HG02610 (cell line): ENCODE data around the gene TOM1.

Experiments used
- ATAC-seq: cut with Tn5 transposase; IDR thresholded peaks from one replicate; pipeline ENCODE4 v1.9.1; 2021; ENCODE audit warnings: mild to moderate bottlenecking, moderate library complexity; ENCODE audit not compliant: unreplicated experiment

The TOM1 gene

DNA sequence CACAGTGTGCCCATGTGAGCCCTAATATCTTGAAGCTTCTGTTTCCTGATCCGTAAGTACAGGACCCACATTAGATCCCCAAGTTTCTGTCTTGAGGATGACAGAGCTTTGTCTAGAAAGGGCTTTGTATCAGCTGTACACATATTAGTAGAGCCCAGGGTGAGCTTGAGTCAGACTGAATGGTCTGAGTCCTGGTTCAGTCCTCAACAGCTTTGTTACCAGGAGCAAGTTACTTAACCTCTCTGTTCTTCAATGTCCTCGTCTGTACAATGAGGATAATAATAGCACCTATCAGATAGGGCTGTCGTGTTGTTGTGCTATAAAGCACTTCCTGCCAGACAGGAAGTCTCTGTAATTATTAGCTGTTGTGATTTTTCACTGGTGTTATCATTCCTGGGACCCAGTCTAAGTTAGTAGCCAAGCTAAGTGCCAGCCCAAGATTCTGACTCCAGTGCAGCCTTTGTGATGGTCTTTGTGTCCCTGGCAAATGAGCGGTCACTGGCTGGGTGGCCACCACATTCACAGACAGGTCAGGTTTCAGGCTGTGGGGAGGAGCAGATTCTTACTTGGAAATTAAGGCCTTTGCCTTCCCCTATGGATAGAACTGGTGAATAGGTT lies 6.8 kb downstream of the TOM1 start:
- no peak for ATAC-seq

DNA sequence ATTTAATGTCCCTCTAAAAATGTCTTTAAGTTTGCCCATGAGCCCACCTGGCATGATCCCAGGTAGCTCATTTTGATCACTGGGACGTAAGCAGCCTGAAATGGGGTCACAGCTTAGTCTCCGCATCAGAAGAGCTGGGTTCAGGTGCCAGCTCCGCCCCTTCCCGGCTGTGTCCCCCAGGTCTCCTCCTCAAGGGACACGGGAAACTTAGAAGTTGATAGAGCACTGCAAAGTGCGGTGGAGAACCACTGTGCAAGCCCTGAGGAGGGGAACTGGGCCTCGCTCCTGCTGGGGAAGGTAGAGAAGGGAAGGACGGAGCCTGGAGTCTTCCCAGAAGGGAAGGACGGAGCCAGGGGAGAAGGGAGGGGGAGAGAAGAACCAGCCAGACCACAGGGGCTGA lies 7.7 kb downstream of the TOM1 start:
- ATAC-seq: no peak

DNA sequence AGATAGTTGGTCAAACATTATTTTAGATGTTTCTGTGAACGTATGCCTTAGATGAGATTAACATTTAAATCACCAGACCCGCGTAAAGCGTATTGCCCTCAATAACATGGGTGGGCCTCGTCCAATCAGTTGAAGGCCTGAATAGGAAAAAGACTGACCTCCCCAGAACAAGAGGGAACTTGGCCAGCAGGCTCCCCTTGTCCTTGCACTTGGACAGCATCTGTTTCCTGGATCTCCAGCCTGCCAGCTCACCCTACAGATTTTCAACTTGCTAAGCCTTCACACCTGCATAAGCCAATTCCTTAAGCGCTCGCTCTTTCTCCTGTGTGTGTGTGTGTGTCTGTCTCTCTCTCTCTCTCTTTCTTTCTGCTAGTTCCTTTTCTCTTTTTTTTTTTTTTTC lies 8.2 kb downstream of the TOM1 start:
- no peak for ATAC-seq

DNA sequence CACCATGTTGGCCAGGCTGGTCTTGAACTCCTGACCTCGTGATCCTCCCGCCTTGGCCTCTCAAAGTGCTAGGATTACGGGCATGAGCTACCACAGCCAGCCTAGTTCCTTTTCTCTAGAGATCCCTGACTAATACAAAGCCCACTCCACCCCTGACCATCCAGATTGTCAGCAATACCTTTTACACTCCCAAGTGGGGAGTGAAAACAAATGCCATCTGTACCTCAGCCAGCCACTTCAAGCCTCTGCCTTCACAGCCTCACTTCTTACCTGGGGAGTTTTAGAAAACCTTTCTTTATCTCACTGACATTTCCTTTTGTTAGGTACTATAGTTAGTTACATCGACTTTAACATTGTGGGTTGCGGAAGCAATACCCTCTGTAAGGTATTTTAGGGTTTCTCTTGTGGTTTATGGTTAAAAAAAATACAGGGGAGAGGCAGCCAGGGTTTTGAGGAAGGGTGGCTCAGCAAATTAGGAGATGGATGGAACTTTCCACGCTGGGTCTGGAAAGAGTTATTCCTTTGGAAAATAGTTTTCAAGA lies 8.9 kb downstream of the TOM1 start:
- peak; percentile 39 for ATAC-seq

DNA sequence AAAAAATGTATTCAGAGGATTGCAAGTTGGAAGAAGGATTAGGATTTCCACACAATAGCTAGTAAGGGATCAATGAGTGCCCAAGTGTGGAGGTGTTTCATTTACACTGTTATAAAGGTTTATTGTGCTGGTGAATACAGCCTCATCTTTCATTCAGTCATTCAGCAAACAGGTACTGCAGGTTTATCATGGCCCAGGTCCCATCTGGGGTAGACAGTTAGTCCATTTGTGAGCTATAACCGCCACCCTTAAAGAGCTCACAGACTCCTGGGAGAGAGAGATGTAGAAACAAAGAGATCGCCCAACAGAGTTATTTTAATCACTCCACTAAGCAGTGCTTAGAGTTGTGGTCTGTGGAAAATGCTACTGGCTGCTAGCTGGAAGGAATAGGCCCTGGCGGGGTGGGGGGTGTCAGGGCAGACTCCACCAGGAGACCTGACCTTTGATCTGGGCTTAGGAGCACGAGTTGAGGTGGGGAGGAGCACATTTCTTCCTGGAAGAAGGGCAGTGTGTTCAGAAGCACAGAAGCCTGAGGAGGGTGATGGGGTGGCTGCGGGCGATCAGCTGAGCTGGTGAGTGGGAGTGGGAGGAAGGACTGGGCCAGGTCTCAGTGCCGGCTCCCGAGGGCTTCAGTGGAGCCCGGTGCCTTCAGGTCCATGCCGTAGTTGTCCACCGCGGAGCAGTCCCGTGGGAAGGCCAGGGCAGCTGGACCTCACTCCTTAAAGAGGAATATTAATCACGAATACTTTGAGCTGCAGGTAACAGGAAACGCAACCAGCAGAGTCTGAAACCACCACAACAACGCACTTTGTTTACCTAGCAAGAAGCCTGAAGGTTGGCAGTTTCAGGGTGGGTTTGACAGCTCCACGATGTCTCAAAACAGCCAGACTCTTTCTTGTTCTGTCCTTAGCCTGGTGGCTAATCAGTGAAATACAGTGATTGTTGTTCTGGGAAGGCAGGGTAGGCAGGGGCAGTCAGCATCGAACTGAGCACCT lies 11.2 kb downstream of the TOM1 start:
- no peak for ATAC-seq

GRCh38 chr22:35311551-35311999 lies 11.9 kb downstream of the TOM1 start:
- ATAC-seq: no peak

DNA sequence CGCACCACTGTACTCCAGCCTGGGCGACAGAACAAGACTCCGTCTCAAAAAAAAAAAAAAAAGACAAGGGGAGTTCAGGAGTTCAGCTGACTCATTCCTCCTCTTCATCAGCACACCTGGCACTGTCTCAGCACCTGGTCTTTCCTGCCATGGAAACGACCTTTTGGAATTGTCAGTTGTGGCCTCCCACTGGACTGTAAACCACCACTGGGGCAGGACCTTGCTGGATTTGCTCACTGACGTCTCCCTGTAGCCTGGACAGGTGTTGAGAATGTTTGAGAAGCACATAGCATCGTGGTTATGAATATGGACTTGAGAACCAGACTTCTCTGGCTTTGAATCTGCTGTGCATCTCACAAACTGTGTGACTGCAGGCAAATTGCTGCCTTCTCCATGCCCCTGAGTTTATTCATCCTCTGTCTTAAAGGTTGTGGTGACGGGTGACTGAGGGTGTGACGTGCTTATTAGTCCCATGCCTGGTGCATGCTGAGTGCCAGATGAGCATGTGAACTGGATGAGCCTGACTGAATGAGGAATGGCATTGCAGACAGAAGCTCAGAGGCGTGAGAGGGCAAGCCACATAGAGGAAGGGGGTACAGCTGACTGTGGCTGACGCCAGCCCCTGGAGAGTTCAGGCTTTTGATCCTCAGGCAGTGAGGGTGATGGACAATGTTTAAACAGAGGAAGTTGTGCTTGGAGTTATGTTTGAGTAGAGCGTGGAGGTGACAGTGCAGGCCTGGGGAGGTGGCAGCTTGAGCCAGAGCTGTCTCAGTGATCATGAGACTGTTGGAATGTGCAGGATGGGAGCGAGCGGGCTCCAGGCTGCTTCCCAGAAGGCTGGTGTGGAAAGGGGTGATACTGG lies 12.7 kb downstream of the TOM1 start:
- ATAC-seq: no peak

DNA sequence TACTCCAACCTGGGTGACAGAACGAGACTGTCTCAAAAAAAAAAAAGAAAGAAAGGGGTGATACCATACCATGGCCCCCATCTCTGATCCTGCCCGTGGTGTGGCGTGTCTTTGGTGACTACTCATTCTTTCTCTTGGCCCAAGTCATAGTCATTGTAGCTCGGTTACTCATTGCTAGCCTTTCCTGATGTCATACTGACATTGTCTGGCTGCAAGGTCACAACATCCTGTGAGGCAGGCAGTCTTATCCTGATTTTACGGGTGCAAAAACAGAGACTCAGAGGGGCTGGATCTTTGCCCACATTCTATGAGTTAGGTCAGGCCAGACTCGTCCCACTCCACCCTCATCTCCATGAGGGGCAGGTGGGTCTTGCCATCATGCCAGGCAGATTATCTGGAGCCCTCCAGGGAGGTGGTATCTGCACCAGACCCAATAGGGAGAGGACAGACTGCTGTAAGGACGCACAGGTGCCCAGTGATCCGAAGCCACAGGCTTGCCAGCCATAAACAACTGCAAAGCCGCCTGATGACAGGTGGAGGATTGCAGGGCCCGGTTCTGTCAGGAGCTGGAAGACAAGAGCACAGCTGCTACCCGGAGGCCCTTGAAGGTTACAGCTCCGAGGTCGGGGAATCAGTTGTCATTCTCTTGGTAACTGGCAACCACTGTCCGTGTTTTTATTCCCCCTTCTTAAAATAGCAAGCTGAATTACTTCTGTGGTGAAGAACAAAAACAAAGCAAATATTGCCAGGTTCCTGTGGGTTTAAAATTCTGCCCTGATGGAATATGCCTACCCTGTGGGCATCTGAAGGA lies 13.8 kb downstream of the TOM1 start:
- no peak for ATAC-seq

GRCh38 chr22:35314161-35314942 lies 14.7 kb downstream of the TOM1 start:
- no peak for ATAC-seq

- no peak for ATAC-seq
Measured at GRCh38 chr22:35315141-35315854, 15.6 kb downstream of the TOM1 start.

GRCh38 chr22:35315855-35316745 lies 16.4 kb downstream of the TOM1 start:
- ATAC-seq: no peak

GRCh38 chr22:35316751-35317150 lies 17.1 kb downstream of the TOM1 start:
- no peak for ATAC-seq

DNA sequence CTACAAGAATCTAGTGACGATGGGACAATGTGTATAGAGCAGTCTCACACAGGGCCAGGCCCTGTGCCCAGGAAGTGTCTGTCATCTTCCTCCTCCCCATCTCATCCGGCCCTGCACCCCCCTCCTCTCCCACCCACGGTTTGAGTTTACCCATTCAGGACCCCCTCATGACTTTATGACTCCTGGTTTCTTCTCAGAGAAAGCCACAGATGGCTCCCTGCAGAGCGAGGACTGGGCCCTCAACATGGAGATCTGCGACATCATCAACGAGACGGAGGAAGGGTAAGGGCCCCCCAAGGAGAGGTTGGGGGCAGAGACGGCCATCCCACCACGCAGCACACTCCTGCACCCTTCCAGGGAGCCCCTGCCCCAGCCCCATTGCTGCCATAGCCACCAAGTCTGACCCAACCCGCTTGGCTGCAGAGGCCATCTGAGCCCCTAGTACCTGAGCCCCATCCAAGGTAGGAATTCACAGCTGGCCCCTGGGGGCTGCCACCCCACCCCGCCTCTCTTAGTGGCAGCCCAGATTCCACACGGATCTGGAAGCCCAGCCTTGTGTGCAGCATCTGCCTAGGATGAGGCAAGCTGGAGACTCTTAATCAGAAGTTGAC lies 18.1 kb downstream of the TOM1 start:
- ATAC-seq: no peak

DNA sequence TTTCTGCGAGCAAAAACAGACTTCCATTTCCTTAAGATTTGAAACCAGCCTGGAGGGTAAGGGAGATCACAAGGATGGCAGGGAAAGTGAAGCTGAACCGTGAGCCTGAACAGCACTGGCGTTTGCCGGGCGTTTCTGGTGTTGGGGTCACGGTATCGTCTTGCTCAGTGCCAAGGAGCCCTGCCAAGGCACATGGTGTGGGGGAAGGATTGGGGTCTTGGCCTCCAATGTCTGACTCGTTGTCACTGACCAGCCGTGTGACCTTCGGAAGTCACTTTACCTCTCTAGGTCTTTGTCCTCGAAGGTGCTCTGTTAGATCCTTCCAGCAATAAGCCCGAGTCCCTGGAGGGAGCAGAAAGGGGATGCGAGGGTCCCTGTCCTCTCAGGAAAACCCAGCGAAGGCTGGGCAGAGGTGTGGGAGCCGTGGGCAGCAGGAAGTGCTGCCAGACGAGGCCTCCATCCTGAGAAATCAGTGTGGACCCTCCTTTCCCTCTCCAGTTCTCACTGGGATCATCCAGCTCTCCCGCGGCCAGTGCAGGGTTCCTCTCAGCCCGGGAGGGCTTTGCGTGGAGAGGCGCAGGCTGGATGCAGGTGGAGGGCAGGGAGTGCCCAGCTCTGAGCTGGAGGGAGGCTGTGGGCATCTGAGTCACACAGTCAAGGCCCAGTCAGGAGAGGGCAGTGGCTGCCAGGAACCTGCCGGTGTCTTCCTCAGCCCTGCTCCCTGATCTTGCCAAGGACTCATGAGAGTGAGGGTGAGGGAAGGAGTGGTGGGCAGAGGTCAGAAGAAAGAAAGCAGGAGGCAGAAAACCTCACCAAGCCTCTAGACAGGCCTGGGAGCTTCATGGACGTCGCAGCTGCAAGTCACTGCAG lies 18.9 kb downstream of the TOM1 start:
- ATAC-seq: no peak

GRCh38 chr22:35319244-35319985 lies 19.7 kb downstream of the TOM1 start:
- no peak for ATAC-seq

- ATAC-seq: no peak
Measured at GRCh38 chr22:35322126-35322525, 22.4 kb downstream of the TOM1 start.
